T-helper 17 cell (primary cell): ENCODE measurements around the gene TMEM100. TPM values are rescaled to one million over a fixed set of nuclear protein-coding genes. Genes with fewer than 3 reads are reported as not detected.

Experiments used
- ATAC-seq: fragments of 150-1000 bp; cut with Tn5 transposase; 2 replicates; pipeline ENCODE4 v1.10.0; 2021; ENCODE audit warnings: mild to moderate bottlenecking, moderate library complexity
- DNase-seq, 3 donors: peaks; one replicate each; pipeline versions ENCODE4 v3.0.0 to v3.0.0-alpha.2; 2020 to 2021
- H3K9me3 ChIP-seq: one replicate; pipeline ENCODE4 v1.7.0; 2013; ENCODE audit warnings: low read length, mild to moderate bottlenecking; ENCODE audit not compliant: control insufficient read depth, poor library complexity, severe bottlenecking
- H3K27ac Mint-ChIP-seq: one replicate; pipeline ENCODE4 v1.8.0; 2022; ENCODE audit warnings: mild to moderate bottlenecking, moderate library complexity, mixed read lengths
- H3K27me3 Mint-ChIP-seq: one replicate; pipeline ENCODE4 v1.8.0; 2022; ENCODE audit warnings: mixed read lengths
- H3K36me3 Mint-ChIP-seq: one replicate; pipeline ENCODE4 v1.8.0; 2022; ENCODE audit warnings: low read depth, mixed read lengths
- H3K4me1 Mint-ChIP-seq: one replicate; pipeline ENCODE4 v1.8.0; 2022; ENCODE audit warnings: mild to moderate bottlenecking, mixed read lengths
- H3K4me3 Mint-ChIP-seq: one replicate; pipeline ENCODE4 v1.8.0; 2022; ENCODE audit warnings: mild to moderate bottlenecking, moderate library complexity, mixed read lengths
- total RNA-seq, 4 donors: library from RNA in 2 of 4; stranded (reverse) in 2 of 4; gene quantifications; one replicate each; pipeline ENCODE4 v1.2.3 and lab custom pipeline; 2022 to 2026

Gene TMEM100
- total RNA-seq, 2 donors from 2014 or later, result not detected

- Mint-ChIP-seq H3K4me3 (no peak overlapping the region), H3K27me3 (peaks cover 78% of the 10 kb centered on the region)
Observed at GRCh38 chr17:55722016-55722736, 488 bp downstream of the TMEM100 start.

GRCh38 chr17:55720919-55721836 lies 1.5 kb downstream of the TMEM100 start:
- Mint-ChIP-seq H3K27me3 (peaks cover 69% of the 10 kb centered on the region), H3K36me3 (no peaks in the 10 kb centered on the region), H3K27ac (no peak overlapping the region), H3K4me3 (no peak overlapping the region), H3K4me1 (peaks cover 5% of the 10 kb centered on the region)
- no peak for ATAC-seq
- no peak for DNase-seq
- H3K9me3 ChIP-seq, result no peaks in the 10 kb centered on the region

More at GRCh38 chr17:55722016-55722736, 488 bp downstream of the TMEM100 start:
- peaks cover 5% of the 10 kb centered on the region for H3K4me1 Mint-ChIP-seq
- no peak for DNase-seq
- H3K9me3 ChIP-seq, result no peaks in the 10 kb centered on the region
- H3K27ac Mint-ChIP-seq, result no peak overlapping the region
- no peak for ATAC-seq
- H3K36me3 Mint-ChIP-seq, result no peaks in the 10 kb centered on the region

DNA sequence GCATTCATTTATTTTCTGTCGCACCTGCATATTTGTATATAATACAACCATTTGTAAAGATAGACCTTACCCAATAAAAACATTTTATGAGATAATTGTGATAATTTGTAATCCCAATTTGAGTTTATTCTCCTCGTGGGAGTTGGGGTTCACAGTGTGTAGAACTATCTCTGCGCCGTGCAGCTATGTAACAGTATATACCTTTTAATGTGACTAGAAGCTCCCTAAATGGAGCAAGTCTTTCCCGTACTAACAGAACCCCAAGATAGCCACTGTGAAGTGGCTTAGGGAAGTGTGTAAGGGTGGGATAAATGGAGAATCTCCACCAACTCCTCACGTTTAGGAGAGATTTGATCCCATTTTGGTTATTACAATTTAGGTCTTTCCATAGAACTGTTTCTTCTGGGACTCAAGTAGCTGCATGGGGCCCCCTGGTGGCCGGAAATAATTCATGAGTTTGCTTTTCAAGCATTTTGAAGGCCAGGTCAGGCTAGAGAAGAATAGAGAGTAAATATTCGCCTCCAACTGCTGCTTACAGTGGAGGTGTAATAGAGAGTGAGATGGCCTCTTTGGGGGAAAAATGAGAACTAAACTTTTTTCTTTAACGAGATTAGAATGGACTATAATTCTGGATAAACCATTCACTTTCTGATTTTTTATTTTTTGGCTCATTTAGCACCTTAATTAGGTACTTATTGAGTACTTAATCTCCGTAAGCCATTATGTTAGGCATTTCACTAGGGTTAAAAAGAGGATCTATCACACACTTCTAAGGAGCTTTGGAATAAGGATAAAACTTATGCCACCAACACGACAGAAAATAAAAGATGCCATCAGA lies 4.5 kb downstream of the TMEM100 start:
- ATAC-seq, result no peak
- H3K27ac Mint-ChIP-seq, result peak overlapping the region; percentile 53
- no peak overlapping the region for H3K4me3 Mint-ChIP-seq
- peaks cover 41% of the 10 kb centered on the region for H3K27me3 Mint-ChIP-seq
- H3K4me1 Mint-ChIP-seq, result peaks cover 5% of the 10 kb centered on the region
- no peaks in the 10 kb centered on the region for H3K9me3 ChIP-seq
- no peaks in the 10 kb centered on the region for H3K36me3 Mint-ChIP-seq
- DNase-seq, result peak; percentile 19 to 33 (median 19)

DNA sequence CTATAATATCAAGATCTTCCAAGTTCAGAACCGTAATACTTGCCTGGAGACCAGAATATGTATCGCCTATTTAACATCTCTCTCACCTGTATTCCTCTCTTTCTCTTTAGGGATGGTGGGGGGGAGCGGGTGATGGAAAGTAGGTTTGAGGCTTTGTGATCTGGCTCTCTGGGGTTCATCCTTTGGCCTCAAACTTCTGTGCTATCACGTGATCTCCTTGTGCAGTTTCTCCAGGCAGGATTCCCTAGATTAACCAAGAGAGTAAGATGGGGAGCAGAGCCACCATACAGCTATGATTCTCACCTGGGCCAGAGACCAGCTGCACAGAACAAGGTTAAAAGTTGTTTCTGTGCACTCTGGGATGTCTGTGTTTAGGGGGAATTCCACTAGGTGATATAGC lies 5.2 kb downstream of the TMEM100 start:
- H3K4me3 Mint-ChIP-seq, result no peak overlapping the region
- DNase-seq (no peak), ATAC-seq (no peak)
- peaks cover 39% of the 10 kb centered on the region for H3K27me3 Mint-ChIP-seq
- H3K4me1 Mint-ChIP-seq, result peaks cover 2% of the 10 kb centered on the region
- H3K27ac Mint-ChIP-seq, result no peak overlapping the region
- no peaks in the 10 kb centered on the region for H3K36me3 Mint-ChIP-seq
- no peaks in the 10 kb centered on the region for H3K9me3 ChIP-seq

DNA sequence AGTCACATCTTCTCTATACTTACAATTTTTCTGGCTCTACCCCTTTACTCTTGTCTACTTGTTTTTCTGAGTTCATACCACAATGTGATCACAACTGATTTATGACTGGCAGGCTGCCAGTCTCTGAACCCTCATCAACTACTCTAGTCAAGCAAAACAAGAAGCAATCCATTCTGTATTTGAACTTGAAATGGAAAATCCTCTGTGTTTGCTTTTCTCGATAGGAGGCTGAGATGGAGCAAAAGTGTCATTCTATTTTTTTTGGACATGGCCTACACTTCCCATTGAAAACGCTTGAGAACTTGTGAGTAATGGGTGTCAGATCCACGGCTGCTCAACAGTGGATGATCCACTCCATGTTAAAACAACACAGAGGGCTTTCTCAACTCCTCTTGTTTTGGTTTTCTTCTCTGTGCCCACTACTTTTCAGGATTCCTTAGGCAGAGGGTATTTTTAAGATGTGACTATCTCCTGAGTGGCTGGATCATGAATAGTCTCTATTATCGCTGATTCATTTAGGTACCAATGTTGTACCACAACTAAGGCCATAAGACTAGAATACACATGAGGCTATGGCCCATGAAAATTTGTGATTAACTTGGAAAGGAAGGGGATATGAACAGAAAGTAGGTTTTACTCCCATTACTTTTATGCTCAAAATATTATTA lies 11.7 kb downstream of the TMEM100 start:
- Mint-ChIP-seq H3K36me3 (no peaks in the 10 kb centered on the region), H3K4me1 (peaks cover 3% of the 10 kb centered on the region), H3K27me3 (peaks cover 49% of the 10 kb centered on the region), H3K27ac (no peak overlapping the region), H3K4me3 (no peak overlapping the region)
- no peaks in the 10 kb centered on the region for H3K9me3 ChIP-seq
- ATAC-seq (no peak), DNase-seq (no peak)

- Mint-ChIP-seq H3K36me3 (no peaks in the 10 kb centered on the region), H3K4me1 (peaks cover 3% of the 10 kb centered on the region), H3K27me3 (peaks cover 53% of the 10 kb centered on the region), H3K27ac (no peak overlapping the region), H3K4me3 (no peak overlapping the region)
- ATAC-seq, result no peak
- no peaks in the 10 kb centered on the region for H3K9me3 ChIP-seq
- DNase-seq, result no peak
Observed at GRCh38 chr17:55710410-55710809, 12.3 kb downstream of the TMEM100 start.

- DNase-seq (no peak), ATAC-seq (no peak)
- no peaks in the 10 kb centered on the region for H3K9me3 ChIP-seq
- Mint-ChIP-seq H3K27ac (no peak overlapping the region), H3K27me3 (peaks cover 53% of the 10 kb centered on the region), H3K4me1 (peaks cover 3% of the 10 kb centered on the region), H3K4me3 (no peak overlapping the region), H3K36me3 (no peaks in the 10 kb centered on the region)
Observed at GRCh38 chr17:55709984-55710383, 12.7 kb downstream of the TMEM100 start.

GRCh38 chr17:55709440-55709839 lies 13.2 kb downstream of the TMEM100 start:
- Mint-ChIP-seq H3K4me3 (no peak overlapping the region), H3K27ac (no peak overlapping the region), H3K4me1 (peaks cover 3% of the 10 kb centered on the region), H3K27me3 (peaks cover 57% of the 10 kb centered on the region), H3K36me3 (no peaks in the 10 kb centered on the region)
- H3K9me3 ChIP-seq, result no peaks in the 10 kb centered on the region
- DNase-seq (no peak), ATAC-seq (no peak)

DNA sequence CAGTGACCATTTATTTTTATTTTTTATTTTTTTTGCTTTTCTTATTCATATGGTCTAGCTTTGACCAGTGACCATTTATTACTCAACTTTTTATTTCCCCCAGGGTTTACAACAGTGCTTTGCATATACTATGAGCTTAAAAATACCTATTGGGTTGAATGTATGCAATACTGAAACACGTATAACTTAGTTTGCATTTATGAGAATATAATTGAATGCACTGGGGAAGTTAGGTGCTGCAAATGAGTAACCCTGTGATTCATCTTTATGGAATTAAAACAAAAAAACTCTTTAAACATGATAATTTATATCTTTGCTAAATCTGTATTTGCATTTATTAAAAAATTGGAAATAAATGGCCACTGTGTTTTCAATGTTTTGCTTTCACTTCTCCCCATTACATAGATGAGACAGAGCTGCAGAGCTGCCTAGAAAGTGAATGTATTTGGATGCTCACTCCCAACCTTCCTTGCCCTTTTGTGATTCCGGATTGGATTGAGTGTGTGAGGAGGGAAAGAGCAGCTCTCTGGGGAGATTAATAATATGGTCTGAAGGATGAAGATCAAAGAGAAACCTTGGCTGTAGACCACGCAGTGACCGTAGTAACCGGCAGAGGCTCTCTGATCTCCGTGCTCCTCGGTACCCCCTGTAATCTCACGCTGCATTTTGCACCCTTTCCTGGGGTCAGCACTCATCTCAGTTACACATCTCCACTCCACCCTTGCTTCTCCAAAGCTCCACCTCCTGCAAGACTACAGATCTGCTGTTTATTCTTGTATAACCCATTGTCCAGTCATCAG lies 14.3 kb downstream of the TMEM100 start:
- peaks cover 3% of the 10 kb centered on the region for H3K4me1 Mint-ChIP-seq
- no peaks in the 10 kb centered on the region for H3K9me3 ChIP-seq
- H3K27me3 Mint-ChIP-seq, result peaks cover 68% of the 10 kb centered on the region
- DNase-seq (no peak), ATAC-seq (no peak)
- H3K4me3 Mint-ChIP-seq, result no peak overlapping the region
- H3K27ac Mint-ChIP-seq, result no peak overlapping the region
- H3K36me3 Mint-ChIP-seq, result no peaks in the 10 kb centered on the region

GRCh38 chr17:55706808-55707773 lies 15.6 kb downstream of the TMEM100 start:
- ATAC-seq (no peak), DNase-seq (no peak)
- Mint-ChIP-seq H3K36me3 (no peaks in the 10 kb centered on the region), H3K27me3 (peaks cover 63% of the 10 kb centered on the region), H3K4me3 (no peak overlapping the region), H3K4me1 (peaks cover 3% of the 10 kb centered on the region), H3K27ac (no peak overlapping the region)
- no peaks in the 10 kb centered on the region for H3K9me3 ChIP-seq

DNA sequence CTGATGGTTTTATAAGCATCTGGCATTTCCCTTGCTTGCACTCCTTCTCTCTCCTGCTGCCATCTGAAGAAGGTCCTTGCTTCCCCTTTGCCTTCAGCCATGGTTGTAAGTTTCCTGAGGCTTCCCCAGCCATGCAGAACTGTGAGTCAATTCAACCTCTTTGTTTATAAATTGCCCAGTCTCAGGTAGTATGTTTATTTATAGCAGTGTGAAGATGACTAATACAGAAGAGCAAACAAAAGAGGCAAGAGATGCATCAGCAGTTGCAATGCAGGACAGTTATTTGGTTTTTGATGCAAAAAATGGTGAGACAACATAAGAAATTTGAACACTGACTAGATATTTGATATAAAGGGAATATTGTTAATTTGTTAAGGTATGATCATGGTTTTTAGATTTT lies 16.8 kb downstream of the TMEM100 start:
- H3K4me1 Mint-ChIP-seq, result peaks cover 3% of the 10 kb centered on the region

More for the DNA sequence above, 16.8 kb downstream of the TMEM100 start:
- DNase-seq, result no peak
- no peak for ATAC-seq
- no peak overlapping the region for H3K27ac Mint-ChIP-seq
- H3K4me3 Mint-ChIP-seq, result no peak overlapping the region
- peaks cover 2% of the 10 kb centered on the region for H3K36me3 Mint-ChIP-seq
- no peaks in the 10 kb centered on the region for H3K9me3 ChIP-seq
- peaks cover 59% of the 10 kb centered on the region for H3K27me3 Mint-ChIP-seq
